OCI-LY3 (cell line): ENCODE measurements around the gene STK38L.

Source experiments
- EZH2phosphoT487 ChIP-seq: fragments of 200-600 bp; shearing (Covaris generic); IDR thresholded peaks from 2 replicates; pipeline ENCODE4 v1.6.1; 2018; ENCODE audit warnings: antibody characterized with exemption, mixed run types, low read depth
- TF ChIP-seq, protein P1 (sequence below): fragments of 200-600, 300-600 bp; sonication (generic); IDR thresholded peaks from 2 replicates; pipeline ENCODE4 v1.5.1; 2014; ENCODE audit warnings: antibody characterized with exemption, low read length, low read depth

GRCh38 chr12:27255806-27256205 lies 11.7 kb downstream of the STK38L start:
- TF ChIP-seq, protein P1, sequence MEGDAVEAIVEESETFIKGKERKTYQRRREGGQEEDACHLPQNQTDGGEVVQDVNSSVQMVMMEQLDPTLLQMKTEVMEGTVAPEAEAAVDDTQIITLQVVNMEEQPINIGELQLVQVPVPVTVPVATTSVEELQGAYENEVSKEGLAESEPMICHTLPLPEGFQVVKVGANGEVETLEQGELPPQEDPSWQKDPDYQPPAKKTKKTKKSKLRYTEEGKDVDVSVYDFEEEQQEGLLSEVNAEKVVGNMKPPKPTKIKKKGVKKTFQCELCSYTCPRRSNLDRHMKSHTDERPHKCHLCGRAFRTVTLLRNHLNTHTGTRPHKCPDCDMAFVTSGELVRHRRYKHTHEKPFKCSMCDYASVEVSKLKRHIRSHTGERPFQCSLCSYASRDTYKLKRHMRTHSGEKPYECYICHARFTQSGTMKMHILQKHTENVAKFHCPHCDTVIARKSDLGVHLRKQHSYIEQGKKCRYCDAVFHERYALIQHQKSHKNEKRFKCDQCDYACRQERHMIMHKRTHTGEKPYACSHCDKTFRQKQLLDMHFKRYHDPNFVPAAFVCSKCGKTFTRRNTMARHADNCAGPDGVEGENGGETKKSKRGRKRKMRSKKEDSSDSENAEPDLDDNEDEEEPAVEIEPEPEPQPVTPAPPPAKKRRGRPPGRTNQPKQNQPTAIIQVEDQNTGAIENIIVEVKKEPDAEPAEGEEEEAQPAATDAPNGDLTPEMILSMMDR, result no peak
- no peak for TF ChIP-seq EZH2phosphoT487
